Superior temporal gyrus (tissue), 1 donor: Measurements from ENCODE around the gene ZNF469.
"Not testable (repeated sequence)": the region's sequence is repeated elsewhere in the genome, so short reads cannot be mapped to it uniquely, and the experiment has no call there.

Source experiments
- DNase-seq: peaks from one replicate; pipeline ENCODE4 v3.0.0-alpha.2; 2016; ENCODE audit errors: extremely low spot score

The ZNF469 gene

GRCh38 chr16:88358023-88358420, 24.7 kb upstream of the ZNF469 start:
- DNase-seq: no peak

- no peak for DNase-seq
Observed at GRCh38 chr16:88359008-88359407, 23.8 kb upstream of the ZNF469 start.

- not testable (repeated sequence) for DNase-seq
Observed at GRCh38 chr16:88360401-88360800, 22.4 kb upstream of the ZNF469 start.

- DNase-seq: no peak
Observed at GRCh38 chr16:88360999-88361398, 21.8 kb upstream of the ZNF469 start.

- no peak for DNase-seq
Observed at GRCh38 chr16:88361775-88362174, 21.0 kb upstream of the ZNF469 start.

- no peak for DNase-seq
Observed at GRCh38 chr16:88363239-88363891, 19.4 kb upstream of the ZNF469 start.

GRCh38 chr16:88365244-88365865, 17.4 kb upstream of the ZNF469 start:
- no peak for DNase-seq

- DNase-seq: no peak
Observed at GRCh38 chr16:88366032-88366703, 16.6 kb upstream of the ZNF469 start.

GRCh38 chr16:88366704-88367047, 16.1 kb upstream of the ZNF469 start:
- no peak for DNase-seq

GRCh38 chr16:88367560-88367959, 15.2 kb upstream of the ZNF469 start:
- DNase-seq: no peak

- peak; percentile 32 for DNase-seq
Observed at GRCh38 chr16:88368036-88368435, 14.7 kb upstream of the ZNF469 start.

- no peak for DNase-seq
Observed at GRCh38 chr16:88368994-88369393, 13.8 kb upstream of the ZNF469 start.

- no peak for DNase-seq
Observed at GRCh38 chr16:88369447-88370008, 13.2 kb upstream of the ZNF469 start.

GRCh38 chr16:88370365-88370764, 12.4 kb upstream of the ZNF469 start:
- DNase-seq: no peak

- DNase-seq: no peak
Observed at GRCh38 chr16:88372522-88372921, 10.2 kb upstream of the ZNF469 start.

- DNase-seq: no peak
Observed at GRCh38 chr16:88373211-88373610, 9.5 kb upstream of the ZNF469 start.

- no peak for DNase-seq
Observed at GRCh38 chr16:88373927-88374492, 8.7 kb upstream of the ZNF469 start.

GRCh38 chr16:88374736-88375135, 8.0 kb upstream of the ZNF469 start:
- no peak for DNase-seq

GRCh38 chr16:88375236-88375975, 7.4 kb upstream of the ZNF469 start:
- DNase-seq: peak; percentile 28

- DNase-seq: peak; percentile 49
Observed at GRCh38 chr16:88375996-88376834, 6.5 kb upstream of the ZNF469 start.
